Posterior cingulate gyrus (tissue), 11 donors: ENCODE measurements around the gene SEC11C.
"Not testable (repeated sequence)": the region's sequence is repeated elsewhere in the genome, so short reads cannot be mapped to it uniquely, and the experiment has no call there.

Experiments
- DNase-seq, 10 donors: peaks; one replicate each; pipeline versions ENCODE4 v3.0.0 to v3.0.0-alpha.2; 2020 to 2021; ENCODE audit warnings: mixed read lengths in 3 of 10
- intact Hi-C: fragments of 100-400 bp; cut with DNase I; formaldehyde crosslinking; loops from one replicate; pipeline ENCODE4 v1.15.1; 2023

The SEC11C gene

GRCh38 chr18:59142800-59143416 lies 3.2 kb downstream of the SEC11C start:
- intact Hi-C loops, result loop anchor here (5.0 kb wide), 1 partner anchor 61 kb away; no protein-coding TSS in a partner anchor
- not testable (repeated sequence) for DNase-seq

- intact Hi-C loops, result loop anchor here (5.0 kb wide), 1 partner anchor 61 kb away; no protein-coding TSS in a partner anchor
- DNase-seq, result no peak
These were observed 3.8 kb downstream of the SEC11C start for GRCh38 chr18:59143441-59143840.

GRCh38 chr18:59144483-59144882 lies 4.8 kb downstream of the SEC11C start:
- intact Hi-C loops, result loop anchor here (5.0 kb wide), 1 partner anchor 62 kb away; no protein-coding TSS in a partner anchor
- no peak for DNase-seq

- intact Hi-C loops, result no loop called here
- DNase-seq, result no peak
These were observed 5.4 kb downstream of the SEC11C start for GRCh38 chr18:59145055-59145454.

- intact Hi-C loops, result no loop called here
- DNase-seq, result no peak
These were observed 8.5 kb downstream of the SEC11C start for GRCh38 chr18:59148192-59148591.

GRCh38 chr18:59149007-59149406 lies 9.3 kb downstream of the SEC11C start:
- no peak for DNase-seq
- intact Hi-C loops, result no loop called here

GRCh38 chr18:59149416-59149815 lies 9.7 kb downstream of the SEC11C start:
- peak in 1 of 10 donors; percentile 77 for DNase-seq
- intact Hi-C loops, result no loop called here

- no peak for DNase-seq
- intact Hi-C loops, result no loop called here
These were observed 10.6 kb downstream of the SEC11C start for GRCh38 chr18:59150236-59150635.

GRCh38 chr18:59155153-59155552 lies 15.5 kb downstream of the SEC11C start:
- no peak for DNase-seq
- intact Hi-C loops, result no loop called here

- no peak for DNase-seq
- intact Hi-C loops, result no loop called here
These were observed 16.6 kb downstream of the SEC11C start for GRCh38 chr18:59156316-59156715.

GRCh38 chr18:59159265-59159664 lies 19.6 kb downstream of the SEC11C start:
- DNase-seq, result no peak
- intact Hi-C loops, result no loop called here

GRCh38 chr18:59159986-59160385 lies 20.3 kb downstream of the SEC11C start:
- no peak for DNase-seq
- intact Hi-C loops, result no loop called here

- DNase-seq, result no peak
- intact Hi-C loops, result no loop called here
These were observed 33.1 kb downstream of the SEC11C start for GRCh38 chr18:59172664-59173249.

- intact Hi-C loops, result no loop called here
- DNase-seq, result no peak
These were observed 37.8 kb downstream of the SEC11C start for GRCh38 chr18:59177485-59177884.

GRCh38 chr18:59180150-59180845 lies 40.6 kb downstream of the SEC11C start:
- intact Hi-C loops, result no loop called here
- no peak for DNase-seq

GRCh38 chr18:59182673-59183072 lies 43.0 kb downstream of the SEC11C start:
- intact Hi-C loops, result no loop called here
- DNase-seq, result no peak

GRCh38 chr18:59189008-59189407 lies 49.3 kb downstream of the SEC11C start:
- intact Hi-C loops, result no loop called here
- peak in 1 of 10 donors; percentile 55 for DNase-seq

- intact Hi-C loops, result no loop called here
- DNase-seq, result no peak
These were observed 50.1 kb downstream of the SEC11C start for GRCh38 chr18:59189746-59190145.

GRCh38 chr18:59196161-59196725 lies 56.6 kb downstream of the SEC11C start:
- intact Hi-C loops, result no loop called here
- DNase-seq, result no peak

GRCh38 chr18:59197636-59198035 lies 58.0 kb downstream of the SEC11C start:
- intact Hi-C loops, result no loop called here
- DNase-seq, result no peak

GRCh38 chr18:59198215-59198614 lies 58.5 kb downstream of the SEC11C start:
- intact Hi-C loops, result no loop called here
- no peak for DNase-seq
